ENCODE data around the gene RHD.
A peak's percentile ranks its signal among the peaks of the same experiment; 100 is the strongest.

RHD gene

DNA sequence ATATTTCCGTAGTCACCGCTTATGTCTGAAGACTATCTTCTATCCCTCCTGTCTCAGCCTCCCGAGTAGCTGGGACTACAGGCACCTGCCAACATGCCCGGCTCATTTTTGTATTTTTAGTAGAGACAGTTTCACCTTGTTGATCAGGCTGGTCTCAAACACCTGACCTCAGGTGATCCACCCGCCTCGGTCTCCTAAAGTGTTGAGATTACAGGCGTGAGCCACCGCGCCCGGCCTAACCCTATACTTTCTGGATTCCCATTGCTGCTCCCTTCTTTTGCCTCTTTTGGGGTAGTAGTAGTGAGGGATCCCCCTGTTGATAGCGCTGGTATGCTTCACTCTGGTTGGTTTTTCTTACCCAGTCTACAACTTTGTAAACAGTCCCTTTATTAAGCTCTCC, 34.3 kb upstream of the RHD start:
- DNase-seq, result no peak
- no peak overlapping the region for H3K4me3 ChIP-seq (ENCODE audit: low read depth, low read length)
- TF ChIP-seq, protein P1, sequence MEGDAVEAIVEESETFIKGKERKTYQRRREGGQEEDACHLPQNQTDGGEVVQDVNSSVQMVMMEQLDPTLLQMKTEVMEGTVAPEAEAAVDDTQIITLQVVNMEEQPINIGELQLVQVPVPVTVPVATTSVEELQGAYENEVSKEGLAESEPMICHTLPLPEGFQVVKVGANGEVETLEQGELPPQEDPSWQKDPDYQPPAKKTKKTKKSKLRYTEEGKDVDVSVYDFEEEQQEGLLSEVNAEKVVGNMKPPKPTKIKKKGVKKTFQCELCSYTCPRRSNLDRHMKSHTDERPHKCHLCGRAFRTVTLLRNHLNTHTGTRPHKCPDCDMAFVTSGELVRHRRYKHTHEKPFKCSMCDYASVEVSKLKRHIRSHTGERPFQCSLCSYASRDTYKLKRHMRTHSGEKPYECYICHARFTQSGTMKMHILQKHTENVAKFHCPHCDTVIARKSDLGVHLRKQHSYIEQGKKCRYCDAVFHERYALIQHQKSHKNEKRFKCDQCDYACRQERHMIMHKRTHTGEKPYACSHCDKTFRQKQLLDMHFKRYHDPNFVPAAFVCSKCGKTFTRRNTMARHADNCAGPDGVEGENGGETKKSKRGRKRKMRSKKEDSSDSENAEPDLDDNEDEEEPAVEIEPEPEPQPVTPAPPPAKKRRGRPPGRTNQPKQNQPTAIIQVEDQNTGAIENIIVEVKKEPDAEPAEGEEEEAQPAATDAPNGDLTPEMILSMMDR (IDR thresholded peaks at IDR 0.05; ENCODE audit: low read depth, low read length), result no peak
- no peaks in the 10 kb centered on the region for H3K27me3 ChIP-seq (ENCODE audit: insufficient read depth, low read depth, severe bottlenecking)
- H3K9me3 ChIP-seq (ENCODE audit: severe bottlenecking), result no peaks in the 10 kb centered on the region
- H3K27ac ChIP-seq, result no peak overlapping the region
- H3K36me3 ChIP-seq, result peaks cover 15% of the 10 kb centered on the region

DNA sequence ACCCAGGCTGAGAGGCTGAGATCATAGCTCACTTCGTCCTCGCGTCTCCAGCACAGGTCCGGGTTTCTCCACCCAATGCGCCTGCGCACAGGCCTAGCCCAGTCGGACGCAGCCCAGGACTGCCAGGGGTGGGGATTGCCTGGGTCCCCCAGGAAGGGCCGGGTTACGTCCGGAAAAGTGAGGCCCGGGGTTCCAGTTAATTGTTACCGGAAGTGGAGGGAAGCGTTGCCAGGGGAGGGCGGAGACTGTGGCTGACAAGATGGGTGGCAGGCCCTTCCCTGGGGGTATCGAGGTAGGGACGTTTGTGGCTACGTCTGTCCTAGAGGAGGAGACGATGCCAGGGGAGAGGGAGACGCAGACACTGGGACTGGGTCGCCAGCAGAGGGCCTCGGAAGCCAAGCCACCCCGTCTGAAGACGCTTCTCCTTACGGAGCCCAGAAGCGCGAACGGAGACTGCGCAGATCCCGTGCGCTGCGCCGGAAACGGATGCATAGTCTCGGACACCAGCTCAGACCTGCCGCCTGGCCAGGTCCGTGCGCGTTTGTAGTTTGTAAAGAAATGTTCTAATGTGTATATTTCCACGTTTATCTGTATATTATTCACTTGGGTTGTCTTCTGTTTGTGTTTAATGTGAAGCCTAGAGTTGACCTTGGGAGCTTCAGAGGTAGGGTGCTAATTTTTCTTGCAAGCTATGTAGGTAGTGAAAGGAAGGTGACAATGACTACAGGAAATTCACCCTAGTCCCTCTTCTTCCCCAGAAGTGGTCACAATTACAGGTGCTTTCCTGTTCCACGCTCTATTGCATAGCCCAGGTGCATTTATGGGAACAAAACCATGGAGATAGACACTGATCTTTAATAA, 32.4 kb upstream of the RHD start:
- no peaks in the 10 kb centered on the region for H3K9me3 ChIP-seq (ENCODE audit: severe bottlenecking)
- H3K36me3 ChIP-seq, result peaks cover 34% of the 10 kb centered on the region
- TF ChIP-seq, protein P1 (IDR thresholded peaks at IDR 0.05; ENCODE audit: low read depth, low read length), result peak; percentile 89
- H3K4me3 ChIP-seq (ENCODE audit: low read depth, low read length), result peak overlapping the region; percentile 63
- peak; percentile 95 for DNase-seq
- H3K27me3 ChIP-seq (ENCODE audit: insufficient read depth, low read depth, severe bottlenecking), result no peaks in the 10 kb centered on the region
- peak overlapping the region; percentile 73 for H3K27ac ChIP-seq

DNA sequence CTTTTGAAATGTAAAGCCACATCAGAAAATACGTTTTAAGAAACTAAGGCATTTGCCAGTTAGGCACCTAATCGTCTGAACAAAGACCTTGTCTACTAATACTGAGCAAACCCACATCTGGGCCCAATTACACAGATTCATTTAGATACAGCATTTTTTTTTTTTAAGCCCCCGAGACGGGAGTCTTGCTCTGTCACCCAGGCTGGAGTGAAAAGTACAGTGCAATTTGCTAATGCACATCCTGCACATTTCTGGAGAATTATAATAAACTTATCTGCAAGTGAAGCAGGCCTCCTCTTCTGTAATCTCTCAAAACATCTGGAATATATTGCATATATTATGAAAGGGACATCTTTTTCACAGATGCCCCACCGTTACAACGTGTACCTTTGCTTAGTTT, 28.4 kb upstream of the RHD start:
- H3K27ac ChIP-seq, result no peak overlapping the region
- no peaks in the 10 kb centered on the region for H3K9me3 ChIP-seq (ENCODE audit: severe bottlenecking)
- TF ChIP-seq, protein P1 (IDR thresholded peaks at IDR 0.05; ENCODE audit: low read depth, low read length), result no peak

DNA sequence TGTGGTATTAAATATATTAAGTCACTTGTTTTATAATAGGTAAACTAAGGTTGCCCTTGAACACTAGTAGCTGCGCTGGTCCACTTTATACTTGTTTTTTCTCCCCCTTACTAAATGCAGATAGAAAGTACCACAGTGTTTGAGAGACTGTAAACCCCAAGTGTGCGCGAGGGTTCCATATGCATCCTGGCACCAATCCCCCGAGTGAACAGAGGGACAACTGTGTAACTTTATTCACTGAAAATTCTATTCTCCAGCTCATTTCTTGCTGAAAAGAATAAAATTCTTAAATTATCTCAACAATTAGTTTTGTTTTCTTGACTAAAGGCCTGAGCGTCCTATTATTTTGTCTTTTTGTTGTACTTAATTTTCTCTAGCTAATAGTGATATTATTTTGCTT, 26.9 kb upstream of the RHD start:
- no peaks in the 10 kb centered on the region for H3K9me3 ChIP-seq (ENCODE audit: severe bottlenecking)
- TF ChIP-seq, protein P1 (IDR thresholded peaks at IDR 0.05; ENCODE audit: low read depth, low read length), result no peak
- peaks cover 49% of the 10 kb centered on the region for H3K36me3 ChIP-seq
- no peak overlapping the region for H3K27ac ChIP-seq
- DNase-seq, result no peak
- no peaks in the 10 kb centered on the region for H3K27me3 ChIP-seq (ENCODE audit: insufficient read depth, low read depth, severe bottlenecking)
- H3K4me3 ChIP-seq (ENCODE audit: low read depth, low read length), result no peak overlapping the region

More for the DNA sequence above, 28.4 kb upstream of the RHD start:
- Histone ChIP-seq H3K27me3 (ENCODE audit: insufficient read depth, low read depth, severe bottlenecking) (no peaks in the 10 kb centered on the region), H3K4me3 (ENCODE audit: low read depth, low read length) (no peak overlapping the region), H3K36me3 (peaks cover 49% of the 10 kb centered on the region)
- DNase-seq, result no peak

DNA sequence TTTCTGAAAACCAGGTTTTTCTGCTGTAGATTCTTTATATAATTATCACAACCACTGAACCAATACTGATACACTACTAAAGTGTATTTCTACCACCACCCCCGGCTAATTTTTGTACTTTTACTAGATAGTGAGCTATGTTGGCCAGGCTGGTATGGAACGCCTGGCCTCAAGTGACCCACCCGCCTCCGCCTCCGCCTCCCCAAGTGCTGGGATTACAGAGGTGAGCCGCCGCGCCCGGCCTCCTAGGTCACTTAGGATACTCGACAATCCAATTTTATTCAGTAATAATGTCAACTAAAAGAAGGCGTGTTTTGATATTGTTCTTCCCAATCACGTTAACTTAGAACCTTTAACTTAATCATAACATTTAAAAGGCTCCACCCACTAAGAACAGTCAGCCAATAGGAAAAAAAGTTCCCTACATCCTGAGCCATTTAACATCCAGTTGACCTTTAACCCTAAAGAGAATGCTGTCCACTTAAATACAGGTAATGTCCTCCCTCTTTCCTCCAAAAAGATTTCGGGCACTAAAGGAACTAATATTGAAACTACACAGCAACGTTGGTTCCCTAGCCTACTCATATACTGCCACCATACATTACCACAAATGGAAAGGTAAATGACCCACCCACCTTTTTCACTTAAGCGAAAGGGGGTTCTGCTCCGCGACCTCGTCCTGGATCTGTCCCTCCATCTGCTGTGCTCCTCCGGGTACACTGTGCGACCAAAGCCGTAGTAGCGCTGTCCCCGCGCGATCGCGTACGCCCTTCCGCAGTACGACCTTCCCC, 26.3 kb upstream of the RHD start:
- peak; percentile 26 for DNase-seq
- TF ChIP-seq, protein P1 (IDR thresholded peaks at IDR 0.05; ENCODE audit: low read depth, low read length), result no peak
- peaks cover 49% of the 10 kb centered on the region for H3K36me3 ChIP-seq

More for the DNA sequence above, 26.3 kb upstream of the RHD start:
- Histone ChIP-seq H3K27me3 (ENCODE audit: insufficient read depth, low read depth, severe bottlenecking) (no peaks in the 10 kb centered on the region), H3K9me3 (ENCODE audit: severe bottlenecking) (no peaks in the 10 kb centered on the region), H3K4me3 (ENCODE audit: low read depth, low read length) (peak overlapping the region; percentile 92), H3K27ac (no peak overlapping the region; the same call in 1 of the 2 replicates)

Data from WERI-Rb-1 (cell line).